NB4 (cell line): ENCODE data around the gene KCNT2.

ENCODE experiments used
- CTCF ChIP-seq: IDR thresholded peaks from one replicate; pipeline ENCODE4 v1.5.1; 2012; ENCODE audit warnings: low read depth, low read length
- MAX ChIP-seq: IDR thresholded peaks from 2 replicates; pipeline ENCODE4 v1.6.1; 2011; ENCODE audit warnings: low read depth, low read length
- MYC ChIP-seq: IDR thresholded peaks from 2 replicates; pipeline ENCODE4 v1.6.1; 2011; ENCODE audit warnings: low read depth, low read length
- POLR2A ChIP-seq: IDR thresholded peaks from 2 replicates; pipeline ENCODE4 v1.6.1; 2011; ENCODE audit warnings: mild to moderate bottlenecking; ENCODE audit not compliant: insufficient read length; ENCODE audit errors: extremely low read depth

GRCh38 chr1:196459383-196459782, 148.9 kb downstream of the KCNT2 start:
- no peak for TF ChIP-seq CTCF
- TF ChIP-seq POLR2A: no peak
- no peak for TF ChIP-seq MAX
- no peak for TF ChIP-seq MYC
